ENCODE measurements around the gene BABAM2.

The BABAM2 gene

GRCh38 chr2:28153851-28154250, 263.3 kb downstream of the BABAM2 start:
- DNase-seq (ENCODE audit: low read depth in 2 of 2, low spot score in 1 of 2), result no peak

GRCh38 chr2:28155086-28155485, 264.6 kb downstream of the BABAM2 start:
- no peak for DNase-seq (ENCODE audit: low read depth in 2 of 2, low spot score in 1 of 2)

- no peak for DNase-seq (ENCODE audit: low read depth in 2 of 2, low spot score in 1 of 2)
Measured at GRCh38 chr2:28155627-28156026, 265.1 kb downstream of the BABAM2 start.

- DNase-seq (ENCODE audit: low read depth in 2 of 2, low spot score in 1 of 2), result no peak
Measured at GRCh38 chr2:28158791-28159190, 268.3 kb downstream of the BABAM2 start.

GRCh38 chr2:28160986-28161425, 270.5 kb downstream of the BABAM2 start:
- no peak for DNase-seq (ENCODE audit: low read depth in 2 of 2, low spot score in 1 of 2)

GRCh38 chr2:28161466-28161865, 270.9 kb downstream of the BABAM2 start:
- DNase-seq (ENCODE audit: low read depth in 2 of 2, low spot score in 1 of 2), result no peak

- no peak for DNase-seq (ENCODE audit: low read depth in 2 of 2, low spot score in 1 of 2)
Measured at GRCh38 chr2:28162564-28162963, 272.0 kb downstream of the BABAM2 start.

GRCh38 chr2:28163028-28163427, 272.5 kb downstream of the BABAM2 start:
- DNase-seq (ENCODE audit: low read depth in 2 of 2, low spot score in 1 of 2), result no peak

- DNase-seq (ENCODE audit: low read depth in 2 of 2, low spot score in 1 of 2), result no peak
Measured at GRCh38 chr2:28163627-28164279, 273.2 kb downstream of the BABAM2 start.

- DNase-seq (ENCODE audit: low read depth in 2 of 2, low spot score in 1 of 2), result no peak
Measured at GRCh38 chr2:28164280-28164801, 273.8 kb downstream of the BABAM2 start.

GRCh38 chr2:28165087-28165635, 274.6 kb downstream of the BABAM2 start:
- DNase-seq (ENCODE audit: low read depth in 2 of 2, low spot score in 1 of 2), result no peak

- no peak for DNase-seq (ENCODE audit: low read depth in 2 of 2, low spot score in 1 of 2)
Measured at GRCh38 chr2:28166956-28167355, 276.4 kb downstream of the BABAM2 start.

- DNase-seq (ENCODE audit: low read depth in 2 of 2, low spot score in 1 of 2), result no peak
Measured at GRCh38 chr2:28168376-28168775, 277.8 kb downstream of the BABAM2 start.

- no peak for DNase-seq (ENCODE audit: low read depth in 2 of 2, low spot score in 1 of 2)
Measured at GRCh38 chr2:28169492-28169891, 279.0 kb downstream of the BABAM2 start.

- DNase-seq (ENCODE audit: low read depth in 2 of 2, low spot score in 1 of 2), result no peak
Measured at GRCh38 chr2:28172114-28172898, 281.8 kb downstream of the BABAM2 start.

- no peak for DNase-seq (ENCODE audit: low read depth in 2 of 2, low spot score in 1 of 2)
Measured at GRCh38 chr2:28173377-28173776, 282.8 kb downstream of the BABAM2 start.

GRCh38 chr2:28174211-28174610, 283.7 kb downstream of the BABAM2 start:
- no peak for DNase-seq (ENCODE audit: low read depth in 2 of 2, low spot score in 1 of 2)

- DNase-seq (ENCODE audit: low read depth in 2 of 2, low spot score in 1 of 2), result no peak
Measured at GRCh38 chr2:28175028-28175427, 284.5 kb downstream of the BABAM2 start.

GRCh38 chr2:28178946-28179345, 288.4 kb downstream of the BABAM2 start:
- no peak for DNase-seq (ENCODE audit: low read depth in 2 of 2, low spot score in 1 of 2)

- no peak for DNase-seq (ENCODE audit: low read depth in 2 of 2, low spot score in 1 of 2)
Measured at GRCh38 chr2:28181801-28182200, 291.3 kb downstream of the BABAM2 start.

GRCh38 chr2:28182348-28182747, 291.8 kb downstream of the BABAM2 start:
- DNase-seq (ENCODE audit: low read depth in 2 of 2, low spot score in 1 of 2), result no peak

- no peak for DNase-seq (ENCODE audit: low read depth in 2 of 2, low spot score in 1 of 2)
Measured at GRCh38 chr2:28185153-28185552, 294.6 kb downstream of the BABAM2 start.

All from stimulated activated CD8-positive, alpha-beta memory T cell treated with anti-CD3 and anti-CD28 coated beads, Interleukin-4, amount 100 ng/mL, for 4 hours (primary cell).